HEK293 (cell line): ENCODE measurements around the gene GALNT4.

Experiments used
- KLF16 ChIP-seq: fragments of 450-650 bp; formaldehyde crosslinking; IDR thresholded peaks from 2 replicates; pipeline ENCODE4 v1.5.1; 2017; ENCODE audit warnings: missing biosample characterization, missing genetic modification characterization
- KLF9 ChIP-seq: fragments of 450-650 bp; formaldehyde crosslinking; IDR thresholded peaks from 2 replicates; pipeline ENCODE4 v1.5.1; 2016; ENCODE audit warnings: missing biosample characterization, missing genetic modification characterization, low read depth
- MEIS1 ChIP-seq: sonication (generic); formaldehyde crosslinking; IDR thresholded peaks from 2 replicates; pipeline ENCODE4 v1.8.1; 2022; ENCODE audit warnings: missing genetic modification reagents, mild to moderate bottlenecking, borderline replicate concordance
- ZNF133 ChIP-seq: fragments of 450-650 bp; formaldehyde crosslinking; IDR thresholded peaks from 2 replicates; pipeline ENCODE4 v1.5.1; 2016; ENCODE audit warnings: missing biosample characterization, missing genetic modification characterization
- ZNF169 ChIP-seq: fragments of 450-650 bp; formaldehyde crosslinking; IDR thresholded peaks from 2 replicates; pipeline ENCODE4 v1.5.1; 2016; ENCODE audit warnings: missing biosample characterization, missing genetic modification characterization
- ZNF292 ChIP-seq: fragments of 450-650 bp; formaldehyde crosslinking; IDR thresholded peaks from 2 replicates; pipeline ENCODE4 v1.5.1; 2016; ENCODE audit warnings: low read depth, missing biosample characterization, missing genetic modification characterization, borderline replicate concordance
- ZNF311 ChIP-seq: fragments of 450-650 bp; formaldehyde crosslinking; IDR thresholded peaks from 2 replicates; pipeline ENCODE4 v1.5.1; 2017; ENCODE audit warnings: missing biosample characterization, missing genetic modification characterization, borderline replicate concordance
- ZNF560 ChIP-seq: fragments of 450-650 bp; formaldehyde crosslinking; IDR thresholded peaks from 2 replicates; pipeline ENCODE4 v1.5.1; 2017; ENCODE audit warnings: missing biosample characterization, missing genetic modification characterization, borderline replicate concordance
- ZNF561 ChIP-seq: fragments of 450-650 bp; IDR thresholded peaks from 2 replicates; pipeline ENCODE4 v1.5.1; 2018; ENCODE audit warnings: missing biosample characterization, missing genetic modification characterization, borderline replicate concordance
- ZNF791 ChIP-seq: fragments of 450-650 bp; formaldehyde crosslinking; IDR thresholded peaks from 2 replicates; pipeline ENCODE4 v1.5.1; 2016; ENCODE audit warnings: missing biosample characterization, missing genetic modification characterization
- TF ChIP-seq, protein P1 (sequence below): IDR thresholded peaks from 2 replicates; pipeline ENCODE4 v1.6.1; 2011; ENCODE audit warnings: mild to moderate bottlenecking, low read depth, low read length, borderline replicate concordance
- TF ChIP-seq, protein P2 (sequence below): fragments of 450-650 bp; formaldehyde crosslinking; IDR thresholded peaks from 2 replicates; pipeline ENCODE4 v1.5.1; 2016; ENCODE audit warnings: missing biosample characterization, missing genetic modification characterization
- TF ChIP-seq, protein P3 (sequence below): fragments of 450-650 bp; formaldehyde crosslinking; IDR thresholded peaks from 2 replicates; pipeline ENCODE4 v1.5.1; 2016; ENCODE audit warnings: missing biosample characterization, missing genetic modification characterization, low read depth

DNA sequence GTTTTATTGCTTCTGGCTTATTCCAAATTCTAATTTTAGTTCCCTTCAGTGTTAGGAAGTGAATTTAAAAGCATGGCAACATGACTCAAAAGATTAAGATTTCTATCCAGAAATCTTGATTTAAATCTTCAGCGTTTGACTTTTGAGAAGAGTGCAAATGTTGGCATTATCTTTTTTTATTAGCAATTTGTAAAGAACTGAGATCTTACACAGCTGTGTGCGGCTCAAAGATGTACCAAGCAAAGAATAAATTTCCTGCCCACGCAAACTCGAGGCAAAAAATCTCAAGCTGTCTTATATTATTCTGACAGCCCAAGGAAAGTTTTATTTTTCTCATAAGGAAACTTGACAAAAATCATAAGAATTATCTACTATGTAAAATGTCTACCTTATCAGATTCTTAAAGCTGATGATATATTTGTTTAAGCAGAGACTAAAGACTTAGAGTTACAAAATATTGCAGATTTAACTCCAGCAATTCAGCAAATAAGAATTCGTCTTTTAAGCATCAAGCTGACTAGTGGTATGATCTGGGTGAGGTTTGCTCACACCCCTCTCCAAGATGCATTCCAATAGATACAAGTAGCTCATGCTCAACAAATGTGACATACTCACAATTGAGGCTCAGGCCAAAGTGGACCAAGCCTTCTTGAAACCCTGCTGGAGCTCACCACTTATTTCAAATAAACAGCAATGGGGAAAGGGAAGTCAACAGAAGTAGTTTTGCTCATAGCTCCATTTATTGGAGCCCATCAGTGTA lies 48.6 kb upstream of the GALNT4 start:
- TF ChIP-seq ZNF133 (no peak), ZNF169 (tag by site-specific recombination) (no peak), KLF9 (tag by site-specific recombination) (no peak), MEIS1 (CRISPR knock-in tag) (no peak), KLF16 (tag by site-specific recombination) (no peak), ZNF791 (tag by site-specific recombination) (no peak), ZNF560 (tag by site-specific recombination) (no peak), ZNF311 (no peak), ZNF561 (tag by site-specific recombination) (no peak), ZNF292 (no peak)
- TF ChIP-seq, protein P1, sequence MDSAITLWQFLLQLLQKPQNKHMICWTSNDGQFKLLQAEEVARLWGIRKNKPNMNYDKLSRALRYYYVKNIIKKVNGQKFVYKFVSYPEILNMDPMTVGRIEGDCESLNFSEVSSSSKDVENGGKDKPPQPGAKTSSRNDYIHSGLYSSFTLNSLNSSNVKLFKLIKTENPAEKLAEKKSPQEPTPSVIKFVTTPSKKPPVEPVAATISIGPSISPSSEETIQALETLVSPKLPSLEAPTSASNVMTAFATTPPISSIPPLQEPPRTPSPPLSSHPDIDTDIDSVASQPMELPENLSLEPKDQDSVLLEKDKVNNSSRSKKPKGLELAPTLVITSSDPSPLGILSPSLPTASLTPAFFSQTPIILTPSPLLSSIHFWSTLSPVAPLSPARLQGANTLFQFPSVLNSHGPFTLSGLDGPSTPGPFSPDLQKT = no peak
- TF ChIP-seq, protein P2, sequence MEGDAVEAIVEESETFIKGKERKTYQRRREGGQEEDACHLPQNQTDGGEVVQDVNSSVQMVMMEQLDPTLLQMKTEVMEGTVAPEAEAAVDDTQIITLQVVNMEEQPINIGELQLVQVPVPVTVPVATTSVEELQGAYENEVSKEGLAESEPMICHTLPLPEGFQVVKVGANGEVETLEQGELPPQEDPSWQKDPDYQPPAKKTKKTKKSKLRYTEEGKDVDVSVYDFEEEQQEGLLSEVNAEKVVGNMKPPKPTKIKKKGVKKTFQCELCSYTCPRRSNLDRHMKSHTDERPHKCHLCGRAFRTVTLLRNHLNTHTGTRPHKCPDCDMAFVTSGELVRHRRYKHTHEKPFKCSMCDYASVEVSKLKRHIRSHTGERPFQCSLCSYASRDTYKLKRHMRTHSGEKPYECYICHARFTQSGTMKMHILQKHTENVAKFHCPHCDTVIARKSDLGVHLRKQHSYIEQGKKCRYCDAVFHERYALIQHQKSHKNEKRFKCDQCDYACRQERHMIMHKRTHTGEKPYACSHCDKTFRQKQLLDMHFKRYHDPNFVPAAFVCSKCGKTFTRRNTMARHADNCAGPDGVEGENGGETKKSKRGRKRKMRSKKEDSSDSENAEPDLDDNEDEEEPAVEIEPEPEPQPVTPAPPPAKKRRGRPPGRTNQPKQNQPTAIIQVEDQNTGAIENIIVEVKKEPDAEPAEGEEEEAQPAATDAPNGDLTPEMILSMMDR (tag by site-specific recombination) = no peak
- TF ChIP-seq, protein P3, sequence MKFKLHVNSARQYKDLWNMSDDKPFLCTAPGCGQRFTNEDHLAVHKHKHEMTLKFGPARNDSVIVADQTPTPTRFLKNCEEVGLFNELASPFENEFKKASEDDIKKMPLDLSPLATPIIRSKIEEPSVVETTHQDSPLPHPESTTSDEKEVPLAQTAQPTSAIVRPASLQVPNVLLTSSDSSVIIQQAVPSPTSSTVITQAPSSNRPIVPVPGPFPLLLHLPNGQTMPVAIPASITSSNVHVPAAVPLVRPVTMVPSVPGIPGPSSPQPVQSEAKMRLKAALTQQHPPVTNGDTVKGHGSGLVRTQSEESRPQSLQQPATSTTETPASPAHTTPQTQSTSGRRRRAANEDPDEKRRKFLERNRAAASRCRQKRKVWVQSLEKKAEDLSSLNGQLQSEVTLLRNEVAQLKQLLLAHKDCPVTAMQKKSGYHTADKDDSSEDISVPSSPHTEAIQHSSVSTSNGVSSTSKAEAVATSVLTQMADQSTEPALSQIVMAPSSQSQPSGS (tag by site-specific recombination) = no peak
